Body of pancreas (tissue), 4 donors: ENCODE results near the gene MOSPD3. TPM values are rescaled to one million over a fixed set of nuclear protein-coding genes. Genes with fewer than 3 reads are reported as not detected.
"Not testable (repeated sequence)": the region's sequence is repeated elsewhere in the genome, so short reads cannot be mapped to it uniquely, and the experiment has no call there.

Source experiments
- ATAC-seq: fragments of 150-250 bp; one replicate; pipeline ENCODE4 v1.9.1; 2016
- DNase-seq, 4 donors: peaks; one replicate each; pipeline ENCODE4 v3.0.0-alpha.2; 2019
- H3K27ac ChIP-seq, 4 donors: fragments of 200-600 bp; sonication (generic); 1 replicate in 3 of 4; 2 replicates in 1 of 4; pipeline versions ENCODE4 v1.5.1 to v1.6.1; 2016 to 2019; ENCODE audit warnings: mild to moderate bottlenecking in 1 of 4, mixed read lengths in 1 of 4, moderate library complexity in 1 of 4
- H3K27me3 ChIP-seq, 2 donors: fragments of 200-600 bp; sonication (generic); one replicate each; pipeline ENCODE4 v1.6.0; 2016; ENCODE audit warnings: mild to moderate bottlenecking in 1 of 2
- H3K36me3 ChIP-seq, 2 donors: fragments of 200-600 bp; sonication (generic); replicated peaks in 1 of 2; 2 replicates each; pipeline ENCODE4 v1.5.1; 2016; ENCODE audit warnings: low read depth in 2 of 2; ENCODE audit not compliant: insufficient read depth in 1 of 2
- H3K4me1 ChIP-seq: fragments of 200-600 bp; sonication (generic); one replicate; pipeline ENCODE4 v1.6.0; 2016
- H3K4me3 ChIP-seq, 2 donors: fragments of 200-600 bp; sonication (generic); 1 replicate in 1 of 2; 2 replicates in 1 of 2; pipeline ENCODE4 v1.5.1; 2016 to 2019
- H3K9me3 ChIP-seq, 3 donors: fragments of 200-600 bp; sonication (generic); 1 replicate in 2 of 3; 2 replicates in 1 of 3; pipeline ENCODE4 v1.5.1; 2016
- POLR2A ChIP-seq, 3 donors: fragments of 450-650 bp; IDR thresholded peaks; one replicate each; pipeline ENCODE4 v1.6.1; 2016; ENCODE audit warnings: antibody characterized with exemption in 3 of 3, mild to moderate bottlenecking in 2 of 3
- WGBS, 2 donors: methylation state at CpG; one replicate each; pipeline ENCODE4 v1.1.5; 2017; 5-methylcytosine and 5-hydroxymethylcytosine counted together
- intact Hi-C: fragments of 100-400 bp; cut with DNase I; formaldehyde crosslinking; loops from one replicate; pipeline ENCODE4 v1.15.1; 2023
- total RNA-seq, 2 donors: library from RNA; depleted of rRNA; stranded (reverse); fragments of >200 nt; gene quantifications; one replicate each; pipeline ENCODE4 v1.1.0, GENCODE V29; 2016
- TF ChIP-seq, protein P1 (sequence below), 7 experiments: fragments of 450-650 bp in 4 of 7; fragments of 200-600 bp in 3 of 7; sonication (generic) in 3 of 7; IDR thresholded peaks; one replicate each; pipeline ENCODE4 v1.5.1; 2016 to 2019; ENCODE audit warnings: antibody characterized with exemption in 7 of 7

MOSPD3 gene, protein sequence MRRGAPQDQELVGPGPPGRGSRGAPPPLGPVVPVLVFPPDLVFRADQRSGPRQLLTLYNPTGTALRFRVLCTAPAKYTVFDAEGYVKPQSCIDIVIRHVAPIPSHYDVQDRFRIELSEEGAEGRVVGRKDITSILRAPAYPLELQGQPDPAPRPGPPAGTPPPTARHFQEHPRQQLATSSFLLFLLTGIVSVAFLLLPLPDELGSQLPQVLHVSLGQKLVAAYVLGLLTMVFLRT
- 1 to 10 TPM; 6.9 to 8.6 TPM for total RNA-seq

DNA sequence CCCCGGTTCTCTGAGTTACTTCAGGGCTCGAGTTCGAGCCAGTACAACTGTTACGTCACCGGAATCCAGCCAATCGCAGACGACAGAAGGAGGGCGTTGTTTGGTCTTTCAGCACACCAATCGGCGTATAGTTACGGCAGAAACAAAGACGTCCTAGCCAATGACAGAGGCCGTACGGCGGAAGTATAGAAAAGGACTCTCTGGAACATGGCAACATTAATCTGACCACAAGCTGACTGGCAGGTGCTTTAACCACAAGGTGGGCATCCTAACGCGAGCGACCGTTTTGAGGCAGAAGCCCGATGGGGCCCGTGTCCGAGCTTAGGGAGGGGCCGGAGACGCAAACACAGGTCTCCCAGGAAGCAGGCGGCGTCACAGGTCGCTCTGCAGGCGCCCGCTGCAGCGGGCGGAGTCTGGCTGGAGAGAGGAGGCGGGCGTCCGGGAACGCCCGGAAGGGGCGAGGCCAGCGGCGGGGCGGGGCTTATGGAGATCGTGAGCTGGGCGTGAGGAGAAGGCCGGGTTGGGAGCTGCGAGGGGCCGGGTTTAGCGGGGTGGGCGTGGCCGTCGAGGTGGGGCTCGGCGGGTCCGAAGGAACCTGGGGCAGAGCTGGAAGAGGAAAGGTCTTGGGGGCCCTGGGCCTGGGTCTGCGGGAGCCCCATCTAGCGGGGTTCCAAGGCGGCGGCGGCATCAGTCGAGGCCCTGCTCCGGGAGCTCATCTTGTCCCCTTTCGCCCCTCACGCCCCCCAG lies at the start of gene MOSPD3:
MOSPD3 (plus strand) TSS at position 558 of the 747 bp plus-strand sequence. CDS start 252 bp downstream, outside the sequence.
- peak; percentile 90 to 97 (median 97) for TF ChIP-seq POLR2A (IDR thresholded peaks at IDR 0.05)
- TF ChIP-seq, protein P1, sequence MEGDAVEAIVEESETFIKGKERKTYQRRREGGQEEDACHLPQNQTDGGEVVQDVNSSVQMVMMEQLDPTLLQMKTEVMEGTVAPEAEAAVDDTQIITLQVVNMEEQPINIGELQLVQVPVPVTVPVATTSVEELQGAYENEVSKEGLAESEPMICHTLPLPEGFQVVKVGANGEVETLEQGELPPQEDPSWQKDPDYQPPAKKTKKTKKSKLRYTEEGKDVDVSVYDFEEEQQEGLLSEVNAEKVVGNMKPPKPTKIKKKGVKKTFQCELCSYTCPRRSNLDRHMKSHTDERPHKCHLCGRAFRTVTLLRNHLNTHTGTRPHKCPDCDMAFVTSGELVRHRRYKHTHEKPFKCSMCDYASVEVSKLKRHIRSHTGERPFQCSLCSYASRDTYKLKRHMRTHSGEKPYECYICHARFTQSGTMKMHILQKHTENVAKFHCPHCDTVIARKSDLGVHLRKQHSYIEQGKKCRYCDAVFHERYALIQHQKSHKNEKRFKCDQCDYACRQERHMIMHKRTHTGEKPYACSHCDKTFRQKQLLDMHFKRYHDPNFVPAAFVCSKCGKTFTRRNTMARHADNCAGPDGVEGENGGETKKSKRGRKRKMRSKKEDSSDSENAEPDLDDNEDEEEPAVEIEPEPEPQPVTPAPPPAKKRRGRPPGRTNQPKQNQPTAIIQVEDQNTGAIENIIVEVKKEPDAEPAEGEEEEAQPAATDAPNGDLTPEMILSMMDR (IDR thresholded peaks at IDR 0.05) = peak in 4 of 7 experiments; percentile 19 to 35 (median 34)
- ATAC-seq (peak; percentile 96), DNase-seq (peak; percentile 98 to 100 (median 98))
- peak within 1 kb of the TSS; percentile 76 to 82 for H3K4me3 ChIP-seq
- whole genome bisulfite sequencing, 2 donors = 0% methylated on average over 11 to 61 of the region's 61 CpGs
- H3K9me3 ChIP-seq = no peaks in the 10 kb centered on the region
- peak within 1 kb of the TSS; percentile 90 to 99 (median 93) for H3K27ac ChIP-seq
- H3K4me1 ChIP-seq = peaks cover 10% of the 10 kb centered on the region
- no peaks in the 10 kb centered on the region for H3K27me3 ChIP-seq
- intact Hi-C loops = no loop called here
- no peaks in the 10 kb centered on the region for H3K36me3 ChIP-seq

DNA sequence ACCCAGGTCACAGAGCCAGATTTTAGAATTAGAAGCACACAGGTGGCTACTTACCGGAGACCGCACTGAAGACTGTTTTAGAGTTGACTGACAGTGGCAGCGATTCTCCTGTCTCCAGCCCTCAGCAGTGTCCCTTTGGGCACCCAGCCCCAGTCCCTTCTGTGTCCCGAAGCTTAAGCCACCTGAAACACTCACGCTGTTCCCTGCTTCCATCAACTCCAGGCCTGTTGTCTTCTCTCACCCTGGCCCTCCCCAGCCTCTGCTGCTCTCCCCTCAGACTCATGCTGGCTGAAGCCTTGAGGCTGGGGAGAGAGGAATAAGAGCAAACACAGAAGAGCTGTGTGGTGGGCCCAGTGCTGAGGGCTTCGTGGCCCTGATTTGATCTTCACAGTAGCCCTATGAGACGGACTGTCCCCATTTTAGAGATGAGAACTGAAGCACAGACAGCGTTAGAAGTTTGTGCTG lies 49.2 kb upstream of the MOSPD3 start:
- Histone ChIP-seq H3K27ac (no peak overlapping the region), H3K4me1 (peaks cover 38% of the 10 kb centered on the region), H3K27me3 (no peaks in the 10 kb centered on the region), H3K36me3 (peaks cover 0 to 1% of the 10 kb centered on the region in 2 donors), H3K4me3 (no peak overlapping the region), H3K9me3 (no peaks in the 10 kb centered on the region)
- no peak for DNase-seq
- no peak for TF ChIP-seq POLR2A (IDR thresholded peaks at IDR 0.05)
- TF ChIP-seq, protein P1 (IDR thresholded peaks at IDR 0.05) = no peak
- ATAC-seq = no peak
- 87 to 93% methylated on average over 7 to 8 of the region's 8 CpGs for WGBS, 2 donors
- intact Hi-C loops = no loop called here

DNA sequence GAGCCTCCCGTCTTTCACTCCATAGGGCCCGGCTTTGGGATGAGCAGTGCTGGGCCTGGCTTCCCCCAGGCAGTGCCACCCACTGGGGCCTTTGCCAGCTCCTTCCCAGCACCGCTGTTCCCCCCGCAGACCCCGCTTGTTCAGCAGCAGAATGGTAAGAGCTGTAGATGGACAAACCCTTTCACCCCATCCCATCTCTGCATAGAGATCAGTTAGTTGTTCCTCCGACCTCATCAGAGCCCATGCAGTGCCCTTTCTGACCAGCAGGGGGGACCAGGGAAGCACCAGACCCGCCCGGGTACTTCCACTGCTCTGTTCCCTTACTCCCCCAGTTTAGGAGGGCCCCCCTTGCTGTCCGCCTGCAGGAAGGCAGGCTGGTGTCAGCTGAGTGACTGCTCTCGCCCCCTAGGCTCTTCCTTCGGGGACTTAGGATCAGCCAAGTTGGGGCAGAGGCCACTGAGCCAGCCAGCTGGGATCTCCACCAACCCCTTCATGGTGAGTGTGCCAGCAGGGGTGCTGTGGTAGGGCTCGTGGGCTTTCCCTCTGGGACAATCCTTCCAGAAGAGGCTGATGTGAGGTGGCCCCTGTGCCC lies 48.4 kb upstream of the MOSPD3 start:
- TF ChIP-seq POLR2A (IDR thresholded peaks at IDR 0.05) = no peak
- TF ChIP-seq, protein P1 (IDR thresholded peaks at IDR 0.05) = peak; percentile 83 to 96 (median 92)
- WGBS, 2 donors = 29 to 43% methylated on average over 6 to 12 of the region's 12 CpGs

DNA sequence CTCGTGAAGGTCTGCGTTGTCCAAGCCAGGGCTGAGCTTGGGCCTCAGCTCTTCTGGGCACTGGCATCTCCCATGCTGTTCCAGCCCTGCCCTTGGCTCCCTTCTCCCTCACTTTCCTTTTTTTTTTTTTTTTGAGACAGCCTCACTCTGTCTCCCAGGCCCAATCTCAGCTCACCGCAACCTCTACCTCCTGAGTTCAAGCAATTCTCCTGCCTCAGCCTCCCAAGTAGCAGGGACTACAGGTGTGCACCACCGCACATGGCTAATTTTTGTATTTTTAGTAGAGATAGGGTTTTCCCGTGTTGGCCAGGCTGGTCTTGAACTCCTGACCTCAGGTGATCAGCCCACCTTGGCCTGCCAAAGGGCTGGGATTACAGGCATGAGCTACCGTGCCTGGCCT lies 47.9 kb upstream of the MOSPD3 start:
- H3K9me3 ChIP-seq, ATAC-seq, H3K36me3 ChIP-seq, DNase-seq, H3K27me3 ChIP-seq, intact Hi-C loops, H3K4me3 ChIP-seq: not testable (repeated sequence)
- Histone ChIP-seq H3K4me1 (peaks cover 45% of the 10 kb centered on the region), H3K27ac (peak overlapping the region in 2 of 4 donors; percentile 27 to 37)
- WGBS, 2 donors = 86% methylated on average over 6 of the region's 6 CpGs

More for the DNA sequence above, 48.4 kb upstream of the MOSPD3 start:
- Histone ChIP-seq H3K27me3 (no peaks in the 10 kb centered on the region), H3K4me3 (no peak overlapping the region), H3K36me3 (peaks cover 0 to 1% of the 10 kb centered on the region in 2 donors), H3K9me3 (no peaks in the 10 kb centered on the region), H3K4me1 (peaks cover 45% of the 10 kb centered on the region), H3K27ac (peak overlapping the region in 2 of 4 donors; percentile 27 to 37)
- DNase-seq (peak; percentile 82 to 88 (median 84)), ATAC-seq (peak; percentile 37)
- intact Hi-C loops = no loop called here

DNA sequence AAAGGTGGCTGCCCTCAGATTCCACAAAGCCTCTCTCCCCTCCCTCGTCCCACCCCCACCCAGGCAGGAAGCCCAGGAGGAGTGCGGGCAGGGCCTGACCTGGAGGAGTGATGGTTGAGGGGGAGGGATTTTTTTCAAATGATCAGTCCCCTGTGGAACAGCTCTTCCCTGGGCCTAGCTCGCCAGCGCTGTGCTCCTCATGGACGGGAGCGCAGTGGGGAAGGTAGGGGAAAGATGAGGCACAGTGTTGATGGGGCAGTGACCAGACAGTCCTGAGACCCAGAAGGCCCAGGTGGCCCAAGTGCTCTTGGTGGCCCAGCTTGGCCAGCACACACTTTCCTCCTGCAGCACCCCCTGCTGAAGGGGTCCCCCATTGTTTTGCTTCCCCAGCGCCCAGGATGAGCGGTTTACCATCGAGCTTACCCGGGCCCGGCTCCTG lies 47.2 kb upstream of the MOSPD3 start:
- intact Hi-C loops = no loop called here
- peaks cover 47% of the 10 kb centered on the region for H3K4me1 ChIP-seq
- DNase-seq (no peak), ATAC-seq (no peak)
- peaks cover 0 to 1% of the 10 kb centered on the region in 2 donors for H3K36me3 ChIP-seq
- TF ChIP-seq POLR2A (IDR thresholded peaks at IDR 0.05) = no peak
- TF ChIP-seq, protein P1 (IDR thresholded peaks at IDR 0.05) = no peak
- 94 to 95% methylated on average over 10 to 11 of the region's 11 CpGs for WGBS, 2 donors
- H3K27me3 ChIP-seq = no peaks in the 10 kb centered on the region
- no peak overlapping the region for H3K4me3 ChIP-seq
- no peak overlapping the region for H3K27ac ChIP-seq
- no peaks in the 10 kb centered on the region for H3K9me3 ChIP-seq
